Activated naive CD8-positive, alpha-beta T cell treated with anti-CD3 and anti-CD28 coated beads, Interleukin-2, amount 10 ng/mL, durations not matched to agents 7 days and 5 days (primary cell): ENCODE measurements around the gene OAS3. TPM values are rescaled to one million over a fixed set of nuclear protein-coding genes. Genes with fewer than 3 reads are reported as not detected.

ENCODE experiments used
- total RNA-seq, 2 experiments: library from RNA; stranded (reverse); gene quantifications; one replicate each; pipeline ENCODE4 v1.2.3, GENCODE V29; 2021

The OAS3 gene
- total RNA-seq, 2 experiments from 2014 or later, result 221 to 222 TPM

Other genes with a start within 250 kb of the OAS3 start
- not detected for gene RPH3A, start 146.7 kb upstream of the OAS3 start, total RNA-seq
- gene OAS1, start 31.5 kb upstream of the OAS3 start, total RNA-seq, result 100 to 1,000 TPM; 138 to 141 TPM
- 100 to 1,000 TPM; 244 to 245 TPM for gene OAS2, start 40.0 kb downstream of the OAS3 start, total RNA-seq
- under 1 TPM; 0.55 to 0.57 TPM for gene DTX1, start 118.3 kb downstream of the OAS3 start, total RNA-seq
- gene RASAL1, start 197.3 kb downstream of the OAS3 start, total RNA-seq, result 1 to 10 TPM; 1.0 to 2.3 TPM
- under 1 TPM; 0.55 to 0.65 TPM for gene CFAP73, start 211.2 kb downstream of the OAS3 start, total RNA-seq
- gene DDX54, start 247.0 kb downstream of the OAS3 start, total RNA-seq, result 10 to 100 TPM; 70.1 to 74.2 TPM
- gene RITA1, start 247.2 kb downstream of the OAS3 start, total RNA-seq, result 10 to 100 TPM; 18.5 to 21.5 TPM